HG03135 (cell line): ENCODE measurements around the gene SERPIND1.
"Not testable (repeated sequence)": the region's sequence is repeated elsewhere in the genome, so short reads cannot be mapped to it uniquely, and the experiment has no call there.

Experiments
- ATAC-seq: cut with Tn5 transposase; IDR thresholded peaks from one replicate; pipeline ENCODE4 v1.9.1; 2021; ENCODE audit warnings: mild to moderate bottlenecking, moderate library complexity; ENCODE audit not compliant: unreplicated experiment

Gene SERPIND1, protein sequence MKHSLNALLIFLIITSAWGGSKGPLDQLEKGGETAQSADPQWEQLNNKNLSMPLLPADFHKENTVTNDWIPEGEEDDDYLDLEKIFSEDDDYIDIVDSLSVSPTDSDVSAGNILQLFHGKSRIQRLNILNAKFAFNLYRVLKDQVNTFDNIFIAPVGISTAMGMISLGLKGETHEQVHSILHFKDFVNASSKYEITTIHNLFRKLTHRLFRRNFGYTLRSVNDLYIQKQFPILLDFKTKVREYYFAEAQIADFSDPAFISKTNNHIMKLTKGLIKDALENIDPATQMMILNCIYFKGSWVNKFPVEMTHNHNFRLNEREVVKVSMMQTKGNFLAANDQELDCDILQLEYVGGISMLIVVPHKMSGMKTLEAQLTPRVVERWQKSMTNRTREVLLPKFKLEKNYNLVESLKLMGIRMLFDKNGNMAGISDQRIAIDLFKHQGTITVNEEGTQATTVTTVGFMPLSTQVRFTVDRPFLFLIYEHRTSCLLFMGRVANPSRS

DNA sequence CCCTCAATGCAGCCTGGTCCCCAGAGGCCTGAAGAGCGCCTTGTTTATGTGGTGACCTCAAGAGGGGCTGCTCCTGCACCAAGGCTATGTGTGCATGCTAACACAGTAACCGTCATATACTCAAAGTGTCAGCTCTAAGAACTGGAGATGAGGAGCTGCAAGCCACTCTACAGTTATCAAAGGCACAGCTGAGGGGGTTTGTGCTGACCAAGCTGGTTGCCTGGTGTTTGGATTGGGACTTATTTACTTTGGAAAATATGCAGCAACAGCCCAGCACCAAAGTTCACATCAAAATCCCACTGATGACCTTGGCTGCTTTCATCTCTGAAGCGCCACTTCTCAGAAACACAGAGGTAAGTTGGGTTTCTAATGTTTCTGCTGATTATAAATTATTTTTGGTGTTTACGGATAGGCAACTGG is at the start of gene SERPIND1:
TSS of gene SERPIND1 (plus strand) at position 321 of the 420 bp plus-strand sequence. CDS start 5,200 bp downstream, outside the sequence.
- ATAC-seq: no peak

DNA sequence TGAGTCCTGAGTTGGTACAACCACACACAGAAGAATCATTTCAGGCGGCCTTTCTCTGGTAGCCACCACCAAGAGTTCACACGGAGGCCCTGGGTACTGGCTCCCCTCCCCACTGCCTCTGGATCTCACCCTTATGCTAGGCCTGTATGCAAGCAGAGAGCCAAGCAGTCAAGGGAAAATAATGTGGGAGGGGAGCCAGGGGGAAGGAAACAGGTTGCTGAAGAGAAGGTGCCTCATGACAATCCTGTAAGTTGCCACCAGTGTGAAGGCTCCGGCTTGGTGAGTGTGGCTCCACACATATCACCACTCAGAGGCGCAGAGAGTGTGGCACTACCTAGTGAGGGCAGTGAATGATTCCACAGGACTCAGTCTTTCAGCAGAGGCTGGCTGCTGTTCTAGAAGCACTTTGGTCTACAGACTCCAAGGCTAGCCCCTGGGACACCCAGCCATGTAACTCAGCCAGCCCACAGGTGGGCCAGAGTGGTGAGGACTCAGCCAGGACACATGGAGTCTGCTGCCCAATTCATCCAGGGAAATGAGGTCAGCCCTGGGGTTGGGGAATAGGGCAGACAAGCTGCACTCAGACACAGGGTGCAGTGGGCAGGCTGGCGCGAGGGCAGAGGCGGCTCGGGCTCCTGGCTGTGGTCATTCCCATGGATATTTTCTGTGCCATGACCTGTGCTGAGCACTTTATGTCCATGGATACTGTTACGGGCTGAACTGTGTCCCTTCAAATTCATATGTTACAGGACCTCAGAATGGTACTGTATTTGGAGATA is 49.0 kb upstream of the SERPIND1 start:
- no peak for ATAC-seq

DNA sequence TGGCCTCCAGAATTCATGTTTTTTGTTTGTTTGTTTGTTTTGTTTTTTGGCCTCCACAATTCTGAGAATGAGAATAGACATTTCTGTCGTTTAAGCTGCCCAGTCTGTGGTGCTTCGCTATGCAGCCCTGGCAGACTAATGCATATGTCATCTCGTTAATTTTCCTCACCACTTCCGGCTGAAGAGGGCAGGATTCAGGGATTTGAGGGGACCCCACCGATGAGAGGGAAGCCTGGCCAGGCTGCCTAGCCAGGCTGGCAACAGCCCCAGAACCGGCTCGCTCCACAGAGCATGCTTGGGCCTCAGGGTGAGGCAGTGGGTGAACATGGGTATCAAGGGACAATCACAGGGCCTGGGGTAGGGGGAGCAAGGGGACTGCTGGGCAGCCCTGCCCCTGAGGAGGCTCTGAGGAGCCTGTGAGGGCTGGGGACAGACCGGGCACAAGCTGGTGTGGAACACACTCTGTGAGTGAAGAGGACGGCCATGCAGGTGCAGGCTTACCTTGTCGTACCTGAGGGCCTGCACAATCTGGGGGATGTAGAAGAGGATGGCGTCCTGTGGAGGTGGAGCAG is 47.8 kb upstream of the SERPIND1 start:
- ATAC-seq: no peak

DNA sequence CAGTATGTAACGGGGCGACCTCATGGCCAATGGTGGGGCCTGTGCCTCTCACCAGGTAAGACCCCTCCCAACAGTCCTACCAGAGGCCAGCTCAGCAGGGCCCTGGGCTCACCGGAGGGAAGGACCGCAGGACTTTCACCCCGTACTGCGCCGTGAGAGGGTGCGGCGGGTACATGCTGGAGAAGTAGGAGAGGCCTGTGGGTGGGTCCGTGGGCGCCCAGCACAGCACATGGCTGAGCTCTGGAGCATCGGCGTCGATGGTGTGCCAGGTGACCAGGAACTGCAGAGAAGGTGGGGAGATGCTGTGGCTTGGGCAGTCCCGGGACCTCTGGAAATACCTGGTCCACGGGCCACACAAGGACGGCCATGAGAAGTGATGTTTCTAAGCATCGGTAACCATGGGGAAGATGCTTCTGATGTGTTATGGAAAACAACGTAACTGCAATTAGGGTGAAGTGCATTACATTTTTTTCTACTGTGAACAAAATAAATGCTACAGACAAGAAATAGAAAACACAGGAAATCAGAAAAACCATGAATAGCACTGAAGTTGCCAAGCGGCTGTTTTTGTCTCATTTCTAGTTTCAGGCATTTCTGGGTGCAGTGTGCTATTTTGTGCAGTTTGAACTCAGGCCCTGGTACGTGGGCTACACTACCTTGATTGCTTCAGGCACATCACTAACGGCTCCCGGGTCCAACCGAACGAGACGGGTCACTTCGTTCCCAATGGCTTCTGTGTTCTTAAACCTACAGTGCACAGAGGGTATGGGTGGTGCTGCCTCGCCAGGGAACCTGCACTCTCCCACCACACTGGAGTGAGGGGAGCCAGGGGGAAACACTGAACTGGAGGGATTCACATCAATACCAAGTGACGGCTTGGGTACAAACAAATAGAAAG is 46.5 kb upstream of the SERPIND1 start:
- ATAC-seq: no peak

DNA sequence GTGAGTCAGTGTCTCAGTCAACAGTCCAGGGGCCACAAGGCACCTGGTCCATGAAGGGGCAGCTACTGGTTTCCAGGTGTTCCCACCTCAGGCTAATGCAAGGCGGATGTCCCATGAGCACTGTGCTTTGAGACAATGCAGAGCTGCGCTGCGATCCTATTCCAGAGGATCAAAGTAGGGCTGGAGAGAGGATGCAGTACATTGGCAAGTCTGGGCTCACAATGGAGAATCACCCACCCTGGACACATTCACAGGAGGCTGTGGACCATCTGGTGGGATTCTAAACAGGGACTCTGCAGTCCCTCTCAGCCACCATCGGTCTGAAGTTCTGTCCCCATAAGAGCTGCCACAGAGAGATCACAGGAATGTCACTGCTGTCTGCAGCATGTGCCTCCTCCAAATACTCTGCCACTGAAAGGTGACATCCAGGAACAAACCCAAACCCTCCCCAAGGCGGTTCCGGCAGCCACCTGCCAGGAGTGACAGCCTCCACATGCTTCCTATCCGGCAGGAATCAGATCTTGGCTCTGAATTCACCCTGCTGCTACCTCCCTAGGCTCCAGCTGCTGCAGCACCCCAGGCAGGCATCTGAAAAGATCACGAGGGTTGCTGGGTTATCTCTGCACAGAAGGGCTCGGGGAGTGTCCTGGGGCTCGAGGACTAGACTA is 45.3 kb upstream of the SERPIND1 start:
- no peak for ATAC-seq

DNA sequence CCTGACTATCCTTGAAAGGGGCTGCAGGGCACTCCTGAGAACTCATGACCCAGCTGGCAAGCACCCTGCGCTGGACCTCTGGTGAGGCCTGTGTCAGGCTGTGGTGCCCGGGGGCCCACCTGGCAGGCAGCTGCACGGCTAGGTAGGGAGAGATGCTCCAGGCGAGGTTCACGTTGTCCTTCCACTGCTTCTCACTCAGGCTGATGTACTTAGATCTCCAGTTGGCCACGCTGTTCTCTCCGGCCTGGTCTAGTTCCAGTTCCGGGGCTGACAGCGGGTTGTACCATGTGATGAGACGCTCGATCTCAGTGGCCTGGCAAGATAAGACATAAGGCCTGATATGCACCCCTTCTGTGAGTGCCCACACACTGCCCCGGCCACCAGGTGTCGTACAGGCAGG is 44.7 kb upstream of the SERPIND1 start:
- ATAC-seq: no peak

DNA sequence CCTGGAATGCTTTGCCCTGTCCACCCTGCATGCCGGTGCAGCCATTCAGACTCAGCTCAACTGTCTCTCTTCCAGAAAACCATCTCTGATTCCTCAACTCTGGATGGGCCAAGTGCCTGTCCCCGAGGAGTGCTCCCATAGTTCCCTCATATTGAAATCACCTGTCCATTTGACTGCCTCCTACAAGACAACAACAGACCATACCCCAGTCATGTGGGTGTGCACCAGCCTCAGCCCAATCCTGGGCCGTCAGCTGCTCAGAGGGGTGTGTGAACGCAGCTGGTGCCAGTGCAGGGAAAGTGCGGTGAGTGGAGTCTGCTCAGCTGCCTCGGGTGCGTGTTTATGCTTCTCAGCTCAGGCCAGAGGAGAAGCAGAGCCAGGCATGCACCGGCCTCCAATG is 41.5 kb upstream of the SERPIND1 start:
- ATAC-seq: not testable (repeated sequence)

DNA sequence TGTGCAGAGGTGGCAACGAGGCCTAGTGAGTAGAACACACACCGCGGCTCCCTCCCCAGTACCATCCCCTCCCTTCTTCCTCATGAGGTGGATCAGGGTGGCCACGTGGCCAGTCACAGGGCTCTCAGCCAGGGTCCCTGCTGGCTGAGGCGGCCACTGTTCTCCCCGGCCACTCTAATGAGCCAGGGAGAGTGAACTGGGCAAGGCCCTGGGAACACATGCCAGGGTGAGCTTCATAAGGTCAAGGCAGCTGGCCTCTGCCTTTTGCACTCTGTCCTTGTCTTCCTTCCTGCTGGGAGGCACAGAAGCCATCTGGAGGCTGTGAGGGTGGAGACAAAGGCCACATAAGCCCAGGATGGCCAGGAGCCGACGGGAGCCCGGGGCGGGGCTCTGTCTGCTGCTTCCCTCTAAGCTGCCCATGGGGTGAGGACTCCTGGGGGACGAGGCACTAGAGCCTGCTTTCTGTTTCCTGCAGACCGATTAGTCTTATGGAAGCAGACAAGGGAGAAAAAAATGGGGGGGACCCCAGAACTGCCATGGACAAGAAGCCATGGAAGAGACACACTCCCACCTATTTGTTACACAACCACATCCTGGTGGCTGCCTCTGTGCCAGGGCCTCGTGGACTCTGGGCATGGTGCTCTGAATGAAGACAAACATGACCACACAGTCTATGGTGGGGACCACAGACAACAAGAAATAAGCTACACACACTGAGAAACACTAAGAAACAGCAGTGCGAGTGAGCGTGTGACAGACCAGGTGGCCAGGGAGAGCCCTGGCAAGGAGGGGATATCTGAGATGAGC is 38.4 kb upstream of the SERPIND1 start:
- not testable (repeated sequence) for ATAC-seq

DNA sequence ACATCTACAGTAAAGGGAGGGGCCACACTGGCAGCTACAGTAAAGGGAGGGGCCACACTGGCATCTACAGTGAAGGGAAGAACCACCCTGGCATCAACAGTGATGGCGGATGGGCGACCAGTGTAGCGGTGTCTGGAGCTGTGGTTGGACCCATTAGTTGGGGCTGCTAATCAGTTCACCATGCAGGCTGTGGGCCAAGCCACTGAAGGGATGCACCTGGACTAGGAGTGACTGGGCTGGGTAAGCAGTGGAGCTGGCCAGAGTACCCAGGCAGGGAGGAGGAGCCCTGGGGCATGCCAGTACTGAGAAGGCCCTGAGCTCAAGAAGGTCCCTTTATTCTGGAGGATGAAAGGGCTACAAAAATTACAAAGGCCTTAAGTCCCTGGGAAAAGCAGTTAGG is 37.0 kb upstream of the SERPIND1 start:
- not testable (repeated sequence) for ATAC-seq

DNA sequence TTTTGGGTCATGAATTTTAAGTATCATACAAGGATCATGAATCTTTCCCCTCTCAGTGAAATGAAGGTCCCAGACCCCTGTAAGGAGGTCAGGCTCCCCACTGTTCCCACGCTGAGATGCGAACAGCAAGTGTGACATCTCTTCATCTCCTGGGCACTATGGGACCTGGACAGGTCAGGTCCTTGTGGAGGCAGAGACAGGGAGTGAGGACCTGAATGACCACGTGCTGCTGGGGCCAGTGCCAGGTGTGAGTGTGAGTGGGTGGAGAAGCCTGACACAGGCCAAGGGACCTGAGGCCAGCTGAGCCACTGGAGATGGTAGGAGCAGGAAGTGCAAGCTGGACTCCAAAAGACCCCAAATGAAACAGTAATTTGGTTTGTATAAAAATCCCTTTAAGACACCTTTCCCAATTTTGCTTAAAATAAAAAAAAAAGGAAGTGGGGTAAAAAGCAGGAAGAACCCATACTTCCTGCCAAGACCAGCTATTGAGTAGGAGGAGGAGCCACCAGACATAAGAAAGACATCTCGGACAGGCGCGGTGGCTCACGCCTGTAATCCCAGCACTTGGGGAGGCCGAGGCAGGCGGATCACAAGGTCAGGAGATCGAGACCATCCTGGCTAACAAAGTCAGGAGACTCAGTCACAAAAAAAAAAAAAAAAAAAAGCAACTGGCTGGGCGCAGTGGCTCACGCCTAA is 35.4 kb upstream of the SERPIND1 start:
- ATAC-seq: no peak

DNA sequence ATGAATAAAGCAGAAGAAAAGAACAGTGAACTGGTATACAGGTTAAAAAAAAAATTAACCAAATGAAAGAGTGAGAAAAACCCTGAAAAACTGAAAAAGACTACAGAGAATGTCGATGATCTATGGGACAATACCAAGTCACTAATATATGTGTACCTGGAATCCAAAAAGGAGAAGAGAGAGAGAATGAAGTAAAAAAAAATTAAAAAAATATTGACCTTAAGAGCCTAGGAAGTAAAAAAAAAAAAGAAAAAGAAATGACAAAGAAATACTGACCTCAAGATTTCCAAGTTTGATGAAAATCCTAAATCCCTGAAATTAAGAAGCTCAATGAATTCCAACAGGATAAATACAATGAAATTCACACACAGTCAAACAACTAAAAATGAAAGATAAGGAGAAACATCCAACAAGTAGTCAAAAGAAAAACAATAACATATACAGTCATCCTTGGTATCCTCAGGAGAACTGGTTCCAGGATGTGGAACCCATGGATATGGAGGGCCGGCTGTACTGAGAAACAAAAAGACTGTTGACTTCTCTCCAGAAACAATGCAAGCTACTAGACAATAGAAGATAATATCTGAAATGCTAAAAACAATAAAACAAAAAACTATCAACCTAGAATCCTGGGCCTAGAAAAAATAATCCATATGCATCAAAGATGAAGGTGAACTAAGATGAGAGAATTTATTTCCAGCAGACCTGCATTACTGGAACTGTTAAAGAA is 33.5 kb upstream of the SERPIND1 start:
- ATAC-seq: no peak

DNA sequence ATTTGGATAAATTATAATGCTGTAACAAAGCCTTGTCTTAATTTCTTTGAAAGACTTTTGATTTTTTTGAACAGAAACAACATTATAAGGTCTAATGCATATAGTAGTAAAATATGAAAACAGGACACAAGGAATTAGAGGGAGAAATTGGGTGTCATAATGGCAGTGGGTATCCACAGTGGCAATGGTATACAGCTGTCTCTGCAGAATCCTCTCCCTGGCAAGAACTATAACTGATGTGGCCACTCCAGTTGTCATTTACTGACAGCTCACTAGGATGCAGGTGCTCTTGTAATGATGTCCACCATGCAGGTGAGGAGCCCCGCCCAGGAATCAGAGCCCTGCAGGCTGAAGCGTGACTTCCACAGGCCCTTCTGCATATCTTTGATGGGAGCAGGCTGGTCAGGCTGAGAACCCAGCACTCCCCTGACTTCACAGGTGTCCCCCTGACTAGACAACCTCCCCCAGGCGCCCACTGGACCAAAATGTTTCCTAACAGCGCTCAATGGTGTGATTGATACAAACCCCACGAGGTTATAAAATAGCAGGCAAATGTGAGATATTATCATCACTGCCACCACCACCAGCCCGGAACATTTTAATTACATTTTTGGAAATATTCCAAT is 32.8 kb upstream of the SERPIND1 start:
- ATAC-seq: no peak

DNA sequence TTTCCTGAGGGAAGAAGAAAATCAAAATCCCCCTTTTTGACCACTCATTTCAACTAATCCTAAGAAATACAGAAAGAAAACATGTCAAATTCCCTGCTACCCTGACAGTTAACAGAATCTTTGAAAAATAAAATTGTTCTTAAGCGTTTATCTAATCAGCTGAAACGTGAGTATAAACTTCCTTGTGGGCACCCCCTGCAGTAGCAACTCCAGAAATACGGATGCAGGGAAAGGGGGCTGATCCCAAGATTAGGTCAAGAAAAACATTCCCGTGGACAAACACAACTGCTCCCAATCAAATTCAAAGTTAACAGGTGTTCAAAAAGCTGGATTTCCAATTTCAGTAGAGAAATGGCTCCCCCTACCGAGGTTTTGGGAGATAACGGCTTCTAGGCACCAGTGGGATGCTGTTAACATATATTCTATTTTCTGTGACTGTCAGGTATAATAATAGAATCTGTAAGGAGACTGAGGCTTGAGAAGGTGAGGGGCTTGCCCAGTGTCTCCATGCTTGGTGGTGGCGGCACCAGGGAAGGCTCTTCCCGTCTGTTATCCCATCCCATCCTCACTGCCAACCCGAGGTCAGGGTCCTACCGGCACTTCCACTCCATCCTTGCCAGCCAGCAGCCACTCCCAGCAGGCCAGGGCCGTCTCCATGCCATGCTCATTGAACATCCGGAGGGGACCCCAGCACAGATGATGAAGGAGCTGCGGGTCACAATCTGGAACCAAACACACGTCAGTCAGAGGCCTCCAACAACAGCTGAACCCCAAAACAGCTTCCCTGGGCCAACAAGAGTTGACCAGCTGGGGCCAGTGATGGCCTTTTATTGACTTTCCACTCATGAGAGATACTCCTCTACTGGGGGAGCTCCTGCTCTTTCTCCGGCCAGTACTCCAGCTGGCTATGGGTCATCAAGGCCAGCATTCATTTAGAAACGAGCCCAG is 32.0 kb upstream of the SERPIND1 start:
- ATAC-seq: no peak

DNA sequence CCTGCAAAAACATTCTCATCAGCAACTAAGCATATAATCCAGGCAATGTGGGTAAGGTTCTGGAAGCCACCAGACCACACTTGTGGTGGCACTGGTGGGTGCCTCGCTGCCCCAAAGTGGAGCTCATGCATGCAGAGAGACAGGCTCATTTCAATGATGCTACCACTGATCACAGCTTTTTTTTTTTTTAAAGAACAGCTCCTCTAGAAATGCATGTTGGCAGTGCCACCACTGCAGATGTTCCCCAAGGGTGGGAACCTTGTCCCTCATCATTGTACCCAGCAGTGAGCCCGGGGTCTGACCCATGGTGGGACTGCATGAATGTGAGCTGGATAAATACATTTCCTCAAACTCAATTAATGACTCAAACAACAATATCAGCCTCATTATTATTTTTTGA is 31.1 kb upstream of the SERPIND1 start:
- ATAC-seq: no peak

DNA sequence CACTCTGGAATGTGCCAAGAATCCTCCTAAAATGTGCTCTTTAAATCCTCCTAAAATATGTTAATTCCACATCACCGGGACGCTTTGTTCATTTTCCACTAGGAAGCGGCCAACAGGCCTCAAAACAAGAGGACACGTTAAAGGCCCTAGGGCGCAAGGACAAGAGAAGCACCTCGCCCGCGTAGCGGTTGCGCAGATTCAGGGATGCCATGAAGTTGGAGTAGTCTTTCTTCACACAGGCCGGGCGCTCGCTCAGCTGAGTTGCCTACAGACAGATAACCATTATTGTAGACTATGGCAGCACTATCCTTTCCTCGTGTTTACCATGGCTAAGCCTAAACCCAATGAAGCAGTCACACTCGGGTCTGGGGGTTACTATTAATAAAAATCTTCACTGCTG is 29.5 kb upstream of the SERPIND1 start:
- ATAC-seq: no peak

DNA sequence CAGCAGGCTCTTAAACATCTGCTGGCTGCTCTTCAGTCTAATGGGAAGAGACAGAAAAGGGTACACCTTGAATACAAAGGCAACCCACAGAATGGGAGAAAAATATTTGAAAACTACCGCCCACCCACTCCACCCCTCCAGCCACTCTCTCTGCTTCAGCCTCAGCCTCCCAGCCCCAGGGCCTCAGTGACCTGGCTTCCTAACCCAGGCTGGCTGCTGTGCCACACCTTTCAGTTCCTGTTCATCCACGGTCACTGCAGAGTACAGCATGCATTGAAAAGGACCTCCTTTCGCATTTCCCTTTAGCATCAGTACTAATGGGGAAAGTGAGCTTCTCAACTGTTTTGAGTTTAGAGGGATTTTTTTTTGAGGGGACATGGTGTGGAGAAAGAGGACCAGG is 28.8 kb upstream of the SERPIND1 start:
- ATAC-seq: no peak
